Activated B cell treated with CpG ODN at 0.5 μM for 24 hours (primary cell): Measurements from ENCODE around the gene SFXN2. TPM values are rescaled to one million over a fixed set of nuclear protein-coding genes. Genes with fewer than 3 reads are reported as not detected.

Experiments
- ATAC-seq: fragments of 200-7000 bp; cut with Tn5 transposase; one replicate; pipeline ENCODE4 v1.10.0; 2021; ENCODE audit warnings: low read depth, mild to moderate bottlenecking, moderate library complexity
- CTCF ChIA-PET: fragments of 350-600 bp; sonication (Branson Sonifier 250); formaldehyde crosslinking; loops from one replicate; lab custom pipeline; 2021; ENCODE audit warnings: antibody characterized with exemption; lab: Charles Lee
- POLR2A ChIA-PET: fragments of 350-600 bp; sonication (Branson Sonifier 250); formaldehyde crosslinking; loops from one replicate; lab custom pipeline; 2021; ENCODE audit warnings: antibody characterized with exemption; lab: Charles Lee
- DNase-seq: peaks from one replicate; pipeline ENCODE4 v3.0.0; 2022
- H3K27ac Mint-ChIP-seq: one replicate; pipeline ENCODE4 v1.8.0; 2020; ENCODE audit warnings: mixed read lengths
- H3K27me3 Mint-ChIP-seq: one replicate; pipeline ENCODE4 v1.8.0; 2021; ENCODE audit warnings: mixed read lengths
- H3K36me3 Mint-ChIP-seq: one replicate; pipeline ENCODE4 v1.8.0; 2021; ENCODE audit warnings: low read depth, mixed read lengths
- H3K4me1 Mint-ChIP-seq: one replicate; pipeline ENCODE4 v1.8.0; 2021; ENCODE audit warnings: mixed read lengths
- H3K4me3 Mint-ChIP-seq: one replicate; pipeline ENCODE4 v1.8.0; 2020; ENCODE audit warnings: mild to moderate bottlenecking, mixed read lengths
- H3K9me3 Mint-ChIP-seq: one replicate; pipeline ENCODE4 v1.8.0; 2020; ENCODE audit warnings: mixed read lengths
- intact Hi-C: fragments of 100-400 bp; cut with micrococcal nuclease; formaldehyde crosslinking; loops from one replicate; pipeline ENCODE4 v1.15.1; 2024
- total RNA-seq: library from RNA; stranded (reverse); gene quantifications from 2 replicates; pipeline ENCODE4 v1.2.3, GENCODE V29; 2022
- TF ChIP-seq, protein P1 (sequence below): fragments of 200-600 bp; IDR thresholded peaks from one replicate; pipeline ENCODE4 v1.8.0; 2022; ENCODE audit warnings: antibody characterized with exemption, mild to moderate bottlenecking

SFXN2 gene
- total RNA-seq, 1 donor from 2014 or later: 28.9 TPM

DNA sequence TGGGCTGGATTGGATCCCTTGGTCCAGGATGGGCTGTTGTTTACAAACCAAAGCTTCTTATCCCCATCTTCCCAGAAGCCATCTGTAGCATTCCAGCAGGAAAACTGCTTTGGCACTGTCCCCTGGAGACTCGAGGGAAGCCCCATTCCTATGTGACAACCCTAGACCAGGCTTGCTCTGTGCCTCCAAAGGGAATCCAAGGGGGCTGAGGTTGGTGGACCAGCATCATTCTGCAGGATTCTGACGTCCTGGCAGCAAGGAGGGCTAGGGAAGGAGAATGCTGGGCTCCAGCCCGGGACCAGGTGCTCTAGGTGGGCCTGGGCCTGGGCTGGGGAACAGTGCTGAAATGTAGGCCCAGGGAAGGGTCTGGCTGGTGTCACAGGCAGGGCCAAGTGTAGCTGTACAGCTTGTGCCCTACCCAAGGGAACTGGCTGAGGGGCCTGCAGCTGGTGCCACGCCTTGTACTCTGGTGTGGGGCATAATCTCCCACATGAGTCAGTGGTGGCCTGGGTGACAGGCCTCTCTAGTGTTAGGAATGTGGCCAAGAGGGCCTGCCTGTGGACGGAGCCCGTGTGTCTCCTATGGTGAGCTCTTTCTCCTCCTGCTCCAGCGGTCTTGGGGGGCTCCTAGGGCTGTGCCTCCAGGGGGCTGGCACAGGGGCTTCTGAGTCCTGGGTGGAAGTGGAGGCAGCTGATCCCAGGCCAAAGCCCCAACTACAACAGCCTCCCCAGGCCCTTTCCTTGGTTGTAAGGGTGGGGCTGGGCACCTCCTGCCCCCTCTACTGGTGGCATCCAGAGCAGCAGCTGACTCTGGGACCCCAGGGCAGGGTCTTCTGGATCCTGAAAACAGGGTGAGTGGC, 45.0 kb upstream of the SFXN2 start:
- ChIA-PET POLR2A (interaction anchor here (1.0 kb wide), 1 partner anchor 43 kb away, joined by 4 read pairs; no protein-coding TSS in a partner anchor), CTCF (interaction anchor here (0.9 kb wide), 1 partner anchor 10 kb away, joined by 3 read pairs; no protein-coding TSS in a partner anchor)
- Mint-ChIP-seq H3K9me3 (no peaks in the 10 kb centered on the region), H3K27ac (no peak overlapping the region), H3K27me3 (no peaks in the 10 kb centered on the region), H3K36me3 (no peaks in the 10 kb centered on the region), H3K4me3 (no peak overlapping the region), H3K4me1 (peaks cover 17% of the 10 kb centered on the region)
- DNase-seq (no peak), ATAC-seq (no peak)
- TF ChIP-seq, protein P1, sequence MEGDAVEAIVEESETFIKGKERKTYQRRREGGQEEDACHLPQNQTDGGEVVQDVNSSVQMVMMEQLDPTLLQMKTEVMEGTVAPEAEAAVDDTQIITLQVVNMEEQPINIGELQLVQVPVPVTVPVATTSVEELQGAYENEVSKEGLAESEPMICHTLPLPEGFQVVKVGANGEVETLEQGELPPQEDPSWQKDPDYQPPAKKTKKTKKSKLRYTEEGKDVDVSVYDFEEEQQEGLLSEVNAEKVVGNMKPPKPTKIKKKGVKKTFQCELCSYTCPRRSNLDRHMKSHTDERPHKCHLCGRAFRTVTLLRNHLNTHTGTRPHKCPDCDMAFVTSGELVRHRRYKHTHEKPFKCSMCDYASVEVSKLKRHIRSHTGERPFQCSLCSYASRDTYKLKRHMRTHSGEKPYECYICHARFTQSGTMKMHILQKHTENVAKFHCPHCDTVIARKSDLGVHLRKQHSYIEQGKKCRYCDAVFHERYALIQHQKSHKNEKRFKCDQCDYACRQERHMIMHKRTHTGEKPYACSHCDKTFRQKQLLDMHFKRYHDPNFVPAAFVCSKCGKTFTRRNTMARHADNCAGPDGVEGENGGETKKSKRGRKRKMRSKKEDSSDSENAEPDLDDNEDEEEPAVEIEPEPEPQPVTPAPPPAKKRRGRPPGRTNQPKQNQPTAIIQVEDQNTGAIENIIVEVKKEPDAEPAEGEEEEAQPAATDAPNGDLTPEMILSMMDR: no peak
- intact Hi-C loops: no loop called here

DNA sequence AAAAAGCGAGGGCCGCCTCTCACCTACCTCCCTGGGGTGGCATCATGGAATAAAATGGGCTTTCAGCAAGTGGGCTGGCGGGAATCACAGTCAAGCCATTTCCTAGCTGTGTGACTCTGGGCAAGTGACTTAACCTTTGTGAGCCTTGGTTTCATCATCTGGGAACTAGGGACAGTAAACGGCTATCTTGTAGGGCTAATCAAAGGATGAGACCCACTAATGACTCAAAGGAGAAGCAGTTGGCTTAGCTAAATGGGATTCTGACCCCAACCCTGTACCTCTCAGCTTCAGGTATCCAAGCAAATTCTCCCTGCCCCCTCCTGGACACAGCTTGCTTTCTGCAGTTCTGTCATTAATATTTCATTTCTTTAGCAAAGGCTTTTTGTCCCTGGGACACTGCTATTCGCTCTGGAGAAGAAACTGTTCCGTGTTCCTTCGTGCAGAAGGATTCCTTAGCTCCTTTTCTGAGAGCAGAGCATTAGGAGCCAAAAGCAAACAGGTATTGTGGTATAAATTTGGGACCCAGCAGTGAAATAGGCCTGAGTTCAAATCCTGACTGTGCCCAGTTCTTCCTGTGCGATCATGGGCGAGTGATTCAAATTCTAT, 44.3 kb upstream of the SFXN2 start:
- ATAC-seq (no peak), DNase-seq (no peak)
- no peaks in the 10 kb centered on the region for H3K36me3 Mint-ChIP-seq
- no peaks in the 10 kb centered on the region for H3K9me3 Mint-ChIP-seq
- ChIA-PET CTCF (interaction anchor here (0.9 kb wide), 1 partner anchor 9 kb away, joined by 3 read pairs; no protein-coding TSS in a partner anchor), POLR2A (interaction anchor here (1.0 kb wide), 1 partner anchor 42 kb away, joined by 4 read pairs; no protein-coding TSS in a partner anchor)
- no peak overlapping the region for H3K27ac Mint-ChIP-seq
- no peaks in the 10 kb centered on the region for H3K27me3 Mint-ChIP-seq
- TF ChIP-seq, protein P1: no peak
- no peak overlapping the region for H3K4me3 Mint-ChIP-seq
- intact Hi-C loops: no loop called here
- peaks cover 25% of the 10 kb centered on the region for H3K4me1 Mint-ChIP-seq

DNA sequence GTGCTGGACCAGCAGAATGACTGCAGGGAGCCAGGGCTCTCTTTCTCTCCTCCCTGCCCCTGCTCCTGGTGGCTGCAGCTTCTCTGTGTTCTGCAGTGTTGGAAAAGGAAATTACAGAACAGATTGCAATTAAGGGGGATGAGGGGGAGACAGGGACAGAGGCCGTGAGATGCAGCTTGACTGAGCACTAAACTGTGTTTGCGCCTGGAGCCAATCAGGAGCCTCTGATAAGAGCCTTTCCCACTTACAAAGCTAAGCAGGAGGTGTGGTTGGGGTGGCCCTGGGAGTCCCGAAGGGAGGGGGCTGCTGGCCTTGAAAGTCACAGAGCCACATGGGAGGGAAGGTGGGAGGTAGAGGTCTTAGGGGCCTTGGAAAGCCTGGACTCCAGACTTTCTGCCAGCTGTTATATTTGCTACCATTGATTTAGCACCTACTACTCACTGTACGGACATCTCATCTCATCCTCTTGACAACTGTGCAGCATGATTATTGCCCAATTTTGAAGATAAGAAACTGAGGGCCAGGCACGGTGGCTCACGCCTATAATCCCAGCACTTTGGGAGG, 43.5 kb upstream of the SFXN2 start:
- Mint-ChIP-seq H3K36me3 (no peaks in the 10 kb centered on the region), H3K27me3 (no peaks in the 10 kb centered on the region), H3K4me3 (no peak overlapping the region), H3K9me3 (no peaks in the 10 kb centered on the region), H3K4me1 (peaks cover 32% of the 10 kb centered on the region), H3K27ac (no peak overlapping the region)
- DNase-seq (no peak), ATAC-seq (no peak)
- ChIA-PET CTCF (interaction anchor here (0.9 kb wide), 1 partner anchor 8 kb away, joined by 3 read pairs; no protein-coding TSS in a partner anchor), POLR2A (interaction anchor here (0.6 to 0.7 kb wide), 2 partner anchors 17 to 187 kb away, joined by 3 to 7 read pairs; no protein-coding TSS in a partner anchor)
- TF ChIP-seq, protein P1: no peak
- intact Hi-C loops: no loop called here

DNA sequence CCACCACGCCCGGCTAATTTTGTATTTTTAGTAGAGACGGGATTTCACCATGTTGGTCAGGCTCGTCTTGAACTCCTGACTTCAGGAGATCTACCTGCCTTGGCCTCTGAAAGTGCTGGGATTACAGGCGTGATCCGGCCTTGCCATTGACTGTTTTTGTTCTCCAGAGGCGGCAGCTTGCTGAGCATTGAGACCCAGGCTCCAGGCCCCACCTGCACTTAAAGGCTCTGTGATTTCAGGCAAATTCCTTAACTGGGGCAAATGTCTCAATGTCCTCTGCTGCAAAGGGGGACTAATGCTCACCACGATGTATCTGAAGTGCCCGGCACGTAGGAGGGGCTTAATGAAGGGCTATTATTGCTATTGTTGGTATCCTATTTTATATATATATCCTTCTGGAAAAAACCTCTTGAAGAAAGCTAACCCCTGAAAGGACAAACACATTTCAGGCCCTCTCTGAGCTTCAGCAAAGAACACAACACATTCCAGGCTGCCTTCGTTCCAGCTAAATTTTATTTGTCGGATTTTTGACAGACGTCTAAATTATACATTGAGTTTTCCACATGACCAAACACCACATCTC, 41.1 kb upstream of the SFXN2 start:
- ChIA-PET CTCF (interaction anchor here (1.5 kb wide), 1 partner anchor 41 kb away, joined by 7 read pairs; the partner anchor contains the start of genes ARL3 and SFXN2), POLR2A (interaction anchor here (0.6 to 4.4 kb wide), 2 partner anchors 9 to 28 kb away, joined by 3 to 78 read pairs; partner anchors contain the start of gene TRIM8)
- DNase-seq (no peak), ATAC-seq (no peak)
- Mint-ChIP-seq H3K4me3 (peak overlapping the region; percentile 64), H3K36me3 (no peaks in the 10 kb centered on the region), H3K27ac (no peak overlapping the region), H3K9me3 (no peaks in the 10 kb centered on the region), H3K27me3 (no peaks in the 10 kb centered on the region), H3K4me1 (peaks cover 41% of the 10 kb centered on the region)
- intact Hi-C loops: no loop called here
- TF ChIP-seq, protein P1: no peak
